GM15510 (cell line): ENCODE data around the gene DIS3L2.

Experiments
- POLR2A ChIP-seq: IDR thresholded peaks from 3 replicates; pipeline ENCODE4 v1.6.1; 2011; ENCODE audit warnings: borderline replicate concordance; ENCODE audit not compliant: insufficient read length; ENCODE audit errors: extremely low read depth

The DIS3L2 gene

GRCh38 chr2:232351686-232352510, 390.4 kb downstream of the DIS3L2 start:
- TF ChIP-seq POLR2A = no peak

- no peak for TF ChIP-seq POLR2A
Measured at GRCh38 chr2:232352511-232353091, 391.1 kb downstream of the DIS3L2 start.

- no peak for TF ChIP-seq POLR2A
Measured at GRCh38 chr2:232353096-232353495, 391.6 kb downstream of the DIS3L2 start.

- TF ChIP-seq POLR2A = no peak
Measured at GRCh38 chr2:232353660-232354059, 392.1 kb downstream of the DIS3L2 start.

- TF ChIP-seq POLR2A = no peak
Measured at GRCh38 chr2:232354069-232354468, 392.6 kb downstream of the DIS3L2 start.

- TF ChIP-seq POLR2A = no peak
Measured at GRCh38 chr2:232361646-232362045, 400.1 kb downstream of the DIS3L2 start.

GRCh38 chr2:232362174-232362900, 400.8 kb downstream of the DIS3L2 start:
- no peak for TF ChIP-seq POLR2A

- TF ChIP-seq POLR2A = no peak
Measured at GRCh38 chr2:232363784-232364615, 402.5 kb downstream of the DIS3L2 start.

GRCh38 chr2:232365621-232366321, 404.3 kb downstream of the DIS3L2 start:
- TF ChIP-seq POLR2A = no peak

GRCh38 chr2:232367016-232367415, 405.5 kb downstream of the DIS3L2 start:
- no peak for TF ChIP-seq POLR2A

GRCh38 chr2:232367591-232368233, 406.2 kb downstream of the DIS3L2 start:
- TF ChIP-seq POLR2A = no peak

- TF ChIP-seq POLR2A = no peak
Measured at GRCh38 chr2:232368311-232368731, 406.8 kb downstream of the DIS3L2 start.

GRCh38 chr2:232369126-232369951, 407.8 kb downstream of the DIS3L2 start:
- no peak for TF ChIP-seq POLR2A
